HG02852 (cell line): ENCODE measurements around the gene GUCA2B.

ENCODE experiments used
- ATAC-seq: cut with Tn5 transposase; IDR thresholded peaks from one replicate; pipeline ENCODE4 v1.9.1; 2021; ENCODE audit warnings: mild to moderate bottlenecking, moderate library complexity; ENCODE audit not compliant: unreplicated experiment

GUCA2B gene

GRCh38 chr1:42152907-42153600 is at the start of gene GUCA2B:
GUCA2B (plus strand) TSS chr1:42153410; CDS start chr1:42153451, 41 bp downstream.
- ATAC-seq, result no peak

- no peak for ATAC-seq
Measured at GRCh38 chr1:42105025-42105424, 48.2 kb upstream of the GUCA2B start.

GRCh38 chr1:42108309-42108708 is 44.9 kb upstream of the GUCA2B start:
- no peak for ATAC-seq

GRCh38 chr1:42109600-42109999 is 43.6 kb upstream of the GUCA2B start:
- no peak for ATAC-seq

- ATAC-seq, result no peak
Measured at GRCh38 chr1:42114229-42114628, 39.0 kb upstream of the GUCA2B start.

- ATAC-seq, result no peak
Measured at GRCh38 chr1:42117214-42117613, 36.0 kb upstream of the GUCA2B start.

- no peak for ATAC-seq
Measured at GRCh38 chr1:42118125-42118524, 35.1 kb upstream of the GUCA2B start.

GRCh38 chr1:42122408-42122807 is 30.8 kb upstream of the GUCA2B start:
- ATAC-seq, result no peak

GRCh38 chr1:42125552-42125951 is 27.7 kb upstream of the GUCA2B start:
- ATAC-seq, result no peak

GRCh38 chr1:42127767-42128166 is 25.4 kb upstream of the GUCA2B start:
- ATAC-seq, result no peak

- no peak for ATAC-seq
Measured at GRCh38 chr1:42128499-42128898, 24.7 kb upstream of the GUCA2B start.

- ATAC-seq, result no peak
Measured at GRCh38 chr1:42128964-42129363, 24.2 kb upstream of the GUCA2B start.

- no peak for ATAC-seq
Measured at GRCh38 chr1:42130061-42130660, 23.0 kb upstream of the GUCA2B start.

GRCh38 chr1:42133390-42133789 is 19.8 kb upstream of the GUCA2B start:
- no peak for ATAC-seq

GRCh38 chr1:42133809-42134526 is 19.2 kb upstream of the GUCA2B start:
- ATAC-seq, result no peak

GRCh38 chr1:42135426-42135825 is 17.8 kb upstream of the GUCA2B start:
- no peak for ATAC-seq

- no peak for ATAC-seq
Measured at GRCh38 chr1:42136466-42136865, 16.7 kb upstream of the GUCA2B start.

GRCh38 chr1:42137766-42138165 is 15.4 kb upstream of the GUCA2B start:
- no peak for ATAC-seq

- no peak for ATAC-seq
Measured at GRCh38 chr1:42138586-42138985, 14.6 kb upstream of the GUCA2B start.

- no peak for ATAC-seq
Measured at GRCh38 chr1:42139444-42139843, 13.8 kb upstream of the GUCA2B start.

- ATAC-seq, result no peak
Measured at GRCh38 chr1:42140191-42140590, 13.0 kb upstream of the GUCA2B start.

- ATAC-seq, result no peak
Measured at GRCh38 chr1:42141978-42142377, 11.2 kb upstream of the GUCA2B start.
